ENCODE measurements around the gene TRPV4.

Gene TRPV4

GRCh38 chr12:109770861-109771670 is 62.1 kb downstream of the TRPV4 start:
- H3K4me3 ChIP-seq (ENCODE audit: low read length) = no peak overlapping the region
- no peaks in the 10 kb centered on the region; the same call in 1 of the 2 replicates for H3K4me1 ChIP-seq (ENCODE audit: control insufficient read depth, insufficient read depth, low read length)
- no peaks in the 10 kb centered on the region for H3K9me3 ChIP-seq (ENCODE audit: control insufficient read depth, insufficient read depth, low read length)
- WGBS (ENCODE audit: insufficient coverage, insufficient read length) = no CpG with 5 or more reads among the region's 17 CpGs
- no peak overlapping the region for H3K27ac ChIP-seq (ENCODE audit: low read length)
- no peaks in the 10 kb centered on the region for H3K27me3 ChIP-seq (ENCODE audit: control insufficient read depth, insufficient read depth, low read length)
- no peaks in the 10 kb centered on the region; the same call in 1 of the 2 replicates for H3K36me3 ChIP-seq (ENCODE audit: control insufficient read depth, insufficient read depth, low read length)
- no peak for DNase-seq (ENCODE audit: low read depth, low spot score)

- DNase-seq (ENCODE audit: low read depth, low spot score) = no peak
Measured at GRCh38 chr12:109770104-109770860, 62.9 kb downstream of the TRPV4 start.

GRCh38 chr12:109768901-109769670 is 64.1 kb downstream of the TRPV4 start:
- WGBS (ENCODE audit: insufficient coverage, insufficient read length) = no CpG with 5 or more reads among the region's 38 CpGs
- no peaks in the 10 kb centered on the region; the same call in 1 of the 2 replicates for H3K4me1 ChIP-seq (ENCODE audit: control insufficient read depth, insufficient read depth, low read length)
- DNase-seq (ENCODE audit: low read depth, low spot score) = no peak
- no peaks in the 10 kb centered on the region; the same call in 1 of the 2 replicates for H3K36me3 ChIP-seq (ENCODE audit: control insufficient read depth, insufficient read depth, low read length)
- no peaks in the 10 kb centered on the region for H3K27me3 ChIP-seq (ENCODE audit: control insufficient read depth, insufficient read depth, low read length)
- H3K4me3 ChIP-seq (ENCODE audit: low read length) = no peak overlapping the region
- H3K9me3 ChIP-seq (ENCODE audit: control insufficient read depth, insufficient read depth, low read length) = no peaks in the 10 kb centered on the region
- H3K27ac ChIP-seq (ENCODE audit: low read length) = no peak overlapping the region

More at GRCh38 chr12:109770104-109770860, 62.9 kb downstream of the TRPV4 start:
- Histone ChIP-seq H3K27me3 (ENCODE audit: control insufficient read depth, insufficient read depth, low read length) (no peaks in the 10 kb centered on the region), H3K4me3 (ENCODE audit: low read length) (no peak overlapping the region), H3K27ac (ENCODE audit: low read length) (no peak overlapping the region), H3K4me1 (ENCODE audit: control insufficient read depth, insufficient read depth, low read length) (no peaks in the 10 kb centered on the region; the same call in 1 of the 2 replicates), H3K36me3 (ENCODE audit: control insufficient read depth, insufficient read depth, low read length) (no peaks in the 10 kb centered on the region; the same call in 1 of the 2 replicates), H3K9me3 (ENCODE audit: control insufficient read depth, insufficient read depth, low read length) (no peaks in the 10 kb centered on the region)
- WGBS (ENCODE audit: insufficient coverage, insufficient read length) = no CpG with 5 or more reads among the region's 16 CpGs

GRCh38 chr12:109767991-109768900 is 65.0 kb downstream of the TRPV4 start:
- no CpG with 5 or more reads among the region's 54 CpGs for WGBS (ENCODE audit: insufficient coverage, insufficient read length)
- Histone ChIP-seq H3K4me1 (ENCODE audit: control insufficient read depth, insufficient read depth, low read length) (no peaks in the 10 kb centered on the region; the same call in 1 of the 2 replicates), H3K36me3 (ENCODE audit: control insufficient read depth, insufficient read depth, low read length) (no peaks in the 10 kb centered on the region; the same call in 1 of the 2 replicates), H3K27me3 (ENCODE audit: control insufficient read depth, insufficient read depth, low read length) (no peaks in the 10 kb centered on the region), H3K4me3 (ENCODE audit: low read length) (no peak overlapping the region), H3K27ac (ENCODE audit: low read length) (no peak overlapping the region), H3K9me3 (ENCODE audit: control insufficient read depth, insufficient read depth, low read length) (no peaks in the 10 kb centered on the region)
- DNase-seq (ENCODE audit: low read depth, low spot score) = no peak

- Histone ChIP-seq H3K9me3 (ENCODE audit: control insufficient read depth, insufficient read depth, low read length) (no peaks in the 10 kb centered on the region), H3K36me3 (ENCODE audit: control insufficient read depth, insufficient read depth, low read length) (no peaks in the 10 kb centered on the region; the same call in 1 of the 2 replicates), H3K27me3 (ENCODE audit: control insufficient read depth, insufficient read depth, low read length) (no peaks in the 10 kb centered on the region), H3K4me3 (ENCODE audit: low read length) (no peak overlapping the region), H3K4me1 (ENCODE audit: control insufficient read depth, insufficient read depth, low read length) (no peaks in the 10 kb centered on the region; the same call in 1 of the 2 replicates), H3K27ac (ENCODE audit: low read length) (no peak overlapping the region)
- DNase-seq (ENCODE audit: low read depth, low spot score) = no peak
- WGBS (ENCODE audit: insufficient coverage, insufficient read length) = no CpG with 5 or more reads among the region's 4 CpGs
Measured at GRCh38 chr12:109767456-109767855, 65.7 kb downstream of the TRPV4 start.

GRCh38 chr12:109766251-109766778 is 66.9 kb downstream of the TRPV4 start:
- Histone ChIP-seq H3K27me3 (ENCODE audit: control insufficient read depth, insufficient read depth, low read length) (no peaks in the 10 kb centered on the region), H3K4me3 (ENCODE audit: low read length) (no peak overlapping the region), H3K27ac (ENCODE audit: low read length) (no peak overlapping the region), H3K36me3 (ENCODE audit: control insufficient read depth, insufficient read depth, low read length) (no peaks in the 10 kb centered on the region; the same call in 1 of the 2 replicates), H3K9me3 (ENCODE audit: control insufficient read depth, insufficient read depth, low read length) (no peaks in the 10 kb centered on the region), H3K4me1 (ENCODE audit: control insufficient read depth, insufficient read depth, low read length) (no peaks in the 10 kb centered on the region; the same call in 1 of the 2 replicates)
- no CpG with 5 or more reads among the region's 12 CpGs for WGBS (ENCODE audit: insufficient coverage, insufficient read length)
- no peak for DNase-seq (ENCODE audit: low read depth, low spot score)

- DNase-seq (ENCODE audit: low read depth, low spot score) = no peak
- Histone ChIP-seq H3K36me3 (ENCODE audit: control insufficient read depth, insufficient read depth, low read length) (no peaks in the 10 kb centered on the region; the same call in 1 of the 2 replicates), H3K27me3 (ENCODE audit: control insufficient read depth, insufficient read depth, low read length) (no peaks in the 10 kb centered on the region), H3K9me3 (ENCODE audit: control insufficient read depth, insufficient read depth, low read length) (no peaks in the 10 kb centered on the region), H3K27ac (ENCODE audit: low read length) (no peak overlapping the region), H3K4me1 (ENCODE audit: control insufficient read depth, insufficient read depth, low read length) (no peaks in the 10 kb centered on the region; the same call in 1 of the 2 replicates), H3K4me3 (ENCODE audit: low read length) (no peak overlapping the region)
- WGBS (ENCODE audit: insufficient coverage, insufficient read length) = no CpG with 5 or more reads among the region's 6 CpGs
Measured at GRCh38 chr12:109765446-109765810, 67.8 kb downstream of the TRPV4 start.

GRCh38 chr12:109764776-109765445 is 68.3 kb downstream of the TRPV4 start:
- no peak for DNase-seq (ENCODE audit: low read depth, low spot score)
- H3K27me3 ChIP-seq (ENCODE audit: control insufficient read depth, insufficient read depth, low read length) = no peaks in the 10 kb centered on the region
- no peak overlapping the region for H3K4me3 ChIP-seq (ENCODE audit: low read length)
- no peaks in the 10 kb centered on the region; the same call in 1 of the 2 replicates for H3K36me3 ChIP-seq (ENCODE audit: control insufficient read depth, insufficient read depth, low read length)
- no CpG with 5 or more reads among the region's 18 CpGs for WGBS (ENCODE audit: insufficient coverage, insufficient read length)
- no peaks in the 10 kb centered on the region for H3K9me3 ChIP-seq (ENCODE audit: control insufficient read depth, insufficient read depth, low read length)
- no peak overlapping the region for H3K27ac ChIP-seq (ENCODE audit: low read length)
- H3K4me1 ChIP-seq (ENCODE audit: control insufficient read depth, insufficient read depth, low read length) = no peaks in the 10 kb centered on the region; the same call in 1 of the 2 replicates

- no peaks in the 10 kb centered on the region for H3K9me3 ChIP-seq (ENCODE audit: control insufficient read depth, insufficient read depth, low read length)
- H3K27me3 ChIP-seq (ENCODE audit: control insufficient read depth, insufficient read depth, low read length) = no peaks in the 10 kb centered on the region
- no peak overlapping the region for H3K4me3 ChIP-seq (ENCODE audit: low read length)
- no CpG with 5 or more reads among the region's 3 CpGs for WGBS (ENCODE audit: insufficient coverage, insufficient read length)
- no peaks in the 10 kb centered on the region; the same call in 1 of the 2 replicates for H3K36me3 ChIP-seq (ENCODE audit: control insufficient read depth, insufficient read depth, low read length)
- DNase-seq (ENCODE audit: low read depth, low spot score) = no peak
- H3K27ac ChIP-seq (ENCODE audit: low read length) = no peak overlapping the region
- no peaks in the 10 kb centered on the region; the same call in 1 of the 2 replicates for H3K4me1 ChIP-seq (ENCODE audit: control insufficient read depth, insufficient read depth, low read length)
Measured at GRCh38 chr12:109764123-109764522, 69.1 kb downstream of the TRPV4 start.
